Measurements from ENCODE around the gene KRTAP10-6.
"Not testable (repeated sequence)": the region's sequence is repeated elsewhere in the genome, so short reads cannot be mapped to it uniquely, and the experiment has no call there.

KRTAP10-6 gene

GRCh38 chr21:44564099-44564498 lies 28.2 kb downstream of the KRTAP10-6 start:
- no peak for DNase-seq (ENCODE audit: low read depth in 2 of 3, low spot score in 2 of 3)

- no peak for DNase-seq (ENCODE audit: low read depth in 2 of 3, low spot score in 2 of 3)
These were observed 33.6 kb downstream of the KRTAP10-6 start, which contains the start of gene KRTAP10-3 for GRCh38 chr21:44558695-44559094. TSS of gene KRTAP10-3 (minus strand) at chr21:44558795. CDS start at chr21:44558715, 80 bp downstream.

GRCh38 chr21:44558329-44558675 lies 34.0 kb downstream of the KRTAP10-6 start:
- DNase-seq (ENCODE audit: low read depth in 2 of 3, low spot score in 2 of 3) = not testable (repeated sequence)

GRCh38 chr21:44557491-44558328 lies 34.6 kb downstream of the KRTAP10-6 start:
- no peak for DNase-seq (ENCODE audit: low read depth in 2 of 3, low spot score in 2 of 3)

- no peak for DNase-seq (ENCODE audit: low read depth in 2 of 3, low spot score in 2 of 3)
These were observed 35.4 kb downstream of the KRTAP10-6 start for GRCh38 chr21:44556879-44557278.

GRCh38 chr21:44555200-44555875 lies 37.0 kb downstream of the KRTAP10-6 start:
- no peak for DNase-seq (ENCODE audit: low read depth in 2 of 3, low spot score in 2 of 3)

GRCh38 chr21:44552681-44553080 lies 39.6 kb downstream of the KRTAP10-6 start:
- DNase-seq (ENCODE audit: low read depth in 2 of 3, low spot score in 2 of 3) = no peak

GRCh38 chr21:44552136-44552535 lies 40.2 kb downstream of the KRTAP10-6 start:
- DNase-seq (ENCODE audit: low read depth in 2 of 3, low spot score in 2 of 3) = no peak

GRCh38 chr21:44551340-44551961 lies 40.9 kb downstream of the KRTAP10-6 start, which contains the start of gene KRTAP10-2:
TSS of gene KRTAP10-2 (minus strand) at chr21:44551505. CDS start at chr21:44551458, 47 bp downstream.
- DNase-seq (ENCODE audit: low read depth in 2 of 3, low spot score in 2 of 3) = no peak

GRCh38 chr21:44550807-44551206 lies 41.5 kb downstream of the KRTAP10-6 start:
- no peak for DNase-seq (ENCODE audit: low read depth in 2 of 3, low spot score in 2 of 3)

GRCh38 chr21:44550285-44550684 lies 42.0 kb downstream of the KRTAP10-6 start:
- not testable (repeated sequence) for DNase-seq (ENCODE audit: low read depth in 2 of 3, low spot score in 2 of 3)

GRCh38 chr21:44549525-44550211 lies 42.6 kb downstream of the KRTAP10-6 start:
- no peak for DNase-seq (ENCODE audit: low read depth in 2 of 3, low spot score in 2 of 3)

- DNase-seq (ENCODE audit: low read depth in 2 of 3, low spot score in 2 of 3) = no peak
These were observed 43.4 kb downstream of the KRTAP10-6 start for GRCh38 chr21:44548922-44549321.

GRCh38 chr21:44548381-44548780 lies 43.9 kb downstream of the KRTAP10-6 start:
- DNase-seq (ENCODE audit: low read depth in 2 of 3, low spot score in 2 of 3) = no peak

GRCh38 chr21:44547656-44548331 lies 44.5 kb downstream of the KRTAP10-6 start:
- DNase-seq (ENCODE audit: low read depth in 2 of 3, low spot score in 2 of 3) = no peak

GRCh38 chr21:44544566-44544965 lies 47.7 kb downstream of the KRTAP10-6 start:
- DNase-seq (ENCODE audit: low read depth in 2 of 3, low spot score in 2 of 3) = no peak

GRCh38 chr21:44542716-44543115 lies 49.6 kb downstream of the KRTAP10-6 start:
- no peak for DNase-seq (ENCODE audit: low read depth in 2 of 3, low spot score in 2 of 3)
